ENCODE measurements around the gene RHCE.

GRCh38 chr1:25467193-25467592, 46.6 kb upstream of the RHCE start:
- TF ChIP-seq POLR2A (IDR thresholded peaks at IDR 0.05; ENCODE audit: low read length) (no peak), GATA1 (IDR thresholded peaks at IDR 0.05; ENCODE audit: low read depth, low read length) (no peak)
